ENCODE results near the gene KLK4. TPM values are rescaled to one million over a fixed set of nuclear protein-coding genes. Genes with fewer than 3 reads are reported as not detected.

The KLK4 gene, protein sequence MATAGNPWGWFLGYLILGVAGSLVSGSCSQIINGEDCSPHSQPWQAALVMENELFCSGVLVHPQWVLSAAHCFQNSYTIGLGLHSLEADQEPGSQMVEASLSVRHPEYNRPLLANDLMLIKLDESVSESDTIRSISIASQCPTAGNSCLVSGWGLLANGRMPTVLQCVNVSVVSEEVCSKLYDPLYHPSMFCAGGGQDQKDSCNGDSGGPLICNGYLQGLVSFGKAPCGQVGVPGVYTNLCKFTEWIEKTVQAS
- not detected for total RNA-seq

DNA sequence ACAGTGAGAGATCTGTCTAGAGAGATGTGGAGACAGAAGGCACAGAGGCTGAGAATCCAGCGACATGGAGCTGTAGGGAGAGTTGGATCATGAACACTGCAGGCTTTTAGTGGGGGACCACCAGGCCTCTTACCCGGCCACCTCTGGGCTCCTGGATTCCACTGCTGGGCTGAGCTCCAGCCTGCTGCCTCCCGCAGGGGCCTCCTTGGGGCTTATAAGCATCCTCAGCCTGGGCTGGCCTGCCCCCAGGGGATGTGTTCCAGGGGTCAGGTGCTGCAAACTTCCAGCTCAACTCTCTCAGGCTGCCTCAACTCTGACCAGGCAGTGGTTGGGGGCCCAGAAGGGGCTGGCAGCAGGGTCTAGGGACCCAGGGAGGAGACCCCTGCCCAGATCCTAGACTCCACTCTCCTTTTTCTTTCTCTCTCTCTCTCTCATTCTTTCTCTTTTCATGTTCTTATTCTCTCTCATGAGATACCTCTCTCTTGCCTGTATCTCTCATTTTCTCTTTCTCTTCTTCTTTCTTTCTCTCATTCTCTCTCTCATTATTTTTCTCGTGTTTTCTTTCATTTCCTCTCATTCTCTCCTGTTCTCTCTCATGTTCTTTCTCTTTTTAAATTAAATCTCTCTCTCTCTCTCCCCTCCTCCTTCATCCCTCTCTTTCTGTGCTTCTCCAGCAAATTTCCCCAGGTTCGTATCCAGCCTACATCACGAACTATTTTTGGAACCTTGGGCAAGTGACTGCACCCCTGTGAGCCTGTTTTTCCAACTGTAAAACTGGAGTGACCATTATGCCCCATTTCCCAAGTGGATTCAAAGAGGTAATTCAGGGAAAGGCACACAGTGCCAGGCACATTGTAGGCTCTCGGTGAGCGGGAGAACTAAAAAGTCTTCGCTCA, at the start of gene KLK4:
Gene KLK4 (minus strand): TSS at position 190 of the 896 bp plus-strand sequence. CDS start 657 bp downstream, outside the sequence.
- no peaks in the 10 kb centered on the region for H3K9me3 Mint-ChIP-seq (ENCODE audit: low read depth)
- CTCF ChIA-PET = interaction anchor here (0.7 kb wide), 1 partner anchor 70 kb away, joined by 3 read pairs; no protein-coding TSS in a partner anchor

DNA sequence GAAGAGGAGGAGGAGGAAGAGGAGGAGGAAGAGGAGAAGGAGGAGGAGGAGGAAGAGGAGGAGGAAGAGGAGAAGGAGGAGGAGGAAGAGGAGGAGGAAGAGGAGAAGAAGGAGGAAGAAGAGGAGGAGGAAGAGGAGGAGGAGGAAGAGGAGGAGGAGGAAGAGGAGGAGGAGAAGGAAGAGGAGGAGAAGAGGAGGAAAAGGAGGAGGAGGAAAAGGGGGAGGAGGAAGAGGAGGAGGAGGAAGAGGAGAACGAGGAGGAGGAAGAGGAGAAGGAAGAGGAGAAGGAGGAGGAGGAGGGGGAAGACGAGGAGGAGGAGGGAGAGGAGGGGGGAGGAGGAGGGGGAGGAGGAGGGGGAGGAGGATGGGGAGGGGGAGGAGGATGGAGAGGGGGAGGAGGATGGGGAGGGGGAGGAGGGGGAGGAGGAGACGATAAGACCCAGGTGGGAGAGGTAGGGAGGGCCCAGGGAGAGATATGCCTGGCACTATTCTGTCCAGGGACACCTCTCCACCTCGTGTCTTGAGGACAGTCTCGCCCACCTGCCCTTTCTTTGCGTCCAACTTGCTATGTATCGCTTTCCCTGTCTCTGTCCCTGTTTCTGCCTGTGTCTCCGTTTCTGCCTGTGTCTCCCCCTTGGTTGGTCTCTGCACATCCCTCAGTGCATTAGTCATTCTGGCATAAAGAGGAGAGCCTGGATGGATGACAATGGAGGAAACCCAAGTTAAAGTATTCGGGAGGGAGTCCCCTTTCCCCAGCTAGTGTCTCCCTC, 48.7 kb upstream of the KLK4 start:
- Mint-ChIP-seq H3K27me3 (peaks cover 30% of the 10 kb centered on the region), H3K9me3 (ENCODE audit: low read depth) (peaks cover 13% of the 10 kb centered on the region), H3K4me1 (no peaks in the 10 kb centered on the region), H3K4me3 (no peak overlapping the region), H3K27ac (no peak overlapping the region), H3K36me3 (ENCODE audit: low read depth) (no peaks in the 10 kb centered on the region)
- intact Hi-C loops (cut with DNase I, micrococcal nuclease) = no loop called here
- ATAC-seq (no peak), DNase-seq (no peak)
- POLR2A ChIA-PET = no interaction called here
- CTCF ChIA-PET = no interaction called here

More for the DNA sequence above, at the start of gene KLK4:
- ATAC-seq = no peak
- Mint-ChIP-seq H3K27me3 (peaks cover 43% of the 10 kb centered on the region), H3K4me3 (no peak within 1 kb of the TSS), H3K4me1 (peaks cover 9% of the 10 kb centered on the region), H3K27ac (no peak within 1 kb of the TSS), H3K36me3 (ENCODE audit: low read depth) (no peaks in the 10 kb centered on the region)
- no peak for DNase-seq
- intact Hi-C loops (cut with DNase I, micrococcal nuclease) = no loop called here
- POLR2A ChIA-PET = interaction anchor here (1.1 kb wide), 1 partner anchor 11 kb away, joined by 4 read pairs; no protein-coding TSS in a partner anchor

DNA sequence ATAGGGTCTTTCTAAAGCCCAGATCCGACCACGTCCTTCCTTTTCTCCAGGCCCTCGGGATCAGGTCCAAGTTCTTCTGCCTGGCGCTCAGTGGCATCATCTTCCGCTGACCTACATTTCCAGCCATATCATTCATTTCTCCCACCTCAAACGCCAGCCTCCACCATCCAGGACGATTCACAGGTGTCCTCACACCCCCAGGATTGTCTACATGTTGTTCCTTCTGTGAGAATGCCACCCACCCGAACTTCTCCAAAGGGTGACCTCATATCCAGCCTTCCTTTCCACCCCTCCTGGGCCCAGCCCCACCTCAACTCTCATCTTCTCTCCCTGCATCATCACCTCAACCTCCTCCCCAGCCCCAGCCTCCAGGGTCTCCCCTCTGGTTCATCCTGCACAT, 46.4 kb upstream of the KLK4 start:
- ChIA-PET POLR2A (no interaction called here), CTCF (no interaction called here)
- H3K9me3 Mint-ChIP-seq (ENCODE audit: low read depth) = peaks cover 10% of the 10 kb centered on the region
- no peak overlapping the region for H3K4me3 Mint-ChIP-seq
- peaks cover 25% of the 10 kb centered on the region for H3K27me3 Mint-ChIP-seq
- intact Hi-C loops (cut with DNase I, micrococcal nuclease) = no loop called here
- H3K4me1 Mint-ChIP-seq = no peaks in the 10 kb centered on the region
- DNase-seq (no peak), ATAC-seq (no peak)
- H3K36me3 Mint-ChIP-seq (ENCODE audit: low read depth) = no peaks in the 10 kb centered on the region
- H3K27ac Mint-ChIP-seq = no peak overlapping the region

DNA sequence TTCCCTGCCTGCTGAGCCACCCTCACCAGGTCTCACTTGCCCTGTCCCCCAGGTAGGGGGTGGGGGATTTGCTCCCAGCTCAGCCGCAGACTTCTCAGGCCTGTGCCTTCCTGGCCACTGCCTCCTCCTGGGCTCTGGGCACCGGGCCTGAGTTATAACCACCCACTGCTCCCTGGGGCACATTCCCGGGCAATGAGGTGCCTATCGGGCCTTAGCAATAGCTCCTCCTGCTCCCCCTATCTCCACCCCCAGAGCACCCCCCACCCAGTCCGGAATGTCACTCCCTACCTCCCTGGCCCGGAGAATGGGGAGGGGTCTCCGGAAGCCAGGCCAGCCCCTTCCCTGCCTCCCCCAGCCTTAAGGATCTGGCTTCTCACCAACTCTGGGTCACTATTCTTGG, 41.7 kb upstream of the KLK4 start, which contains the start of gene KLK5:
Gene KLK5 (minus strand): TSS at position 129 of the 400 bp plus-strand sequence. CDS start 381 bp downstream, outside the sequence.
- POLR2A ChIA-PET = no interaction called here
- Mint-ChIP-seq H3K4me1 (no peaks in the 10 kb centered on the region), H3K27ac (no peak within 1 kb of the TSS), H3K36me3 (ENCODE audit: low read depth) (no peaks in the 10 kb centered on the region), H3K4me3 (no peak within 1 kb of the TSS), H3K27me3 (peaks cover 25% of the 10 kb centered on the region), H3K9me3 (ENCODE audit: low read depth) (no peaks in the 10 kb centered on the region)
- intact Hi-C loops (cut with DNase I, micrococcal nuclease) = no loop called here
- CTCF ChIA-PET = no interaction called here
- ATAC-seq = no peak
- no peak for DNase-seq

DNA sequence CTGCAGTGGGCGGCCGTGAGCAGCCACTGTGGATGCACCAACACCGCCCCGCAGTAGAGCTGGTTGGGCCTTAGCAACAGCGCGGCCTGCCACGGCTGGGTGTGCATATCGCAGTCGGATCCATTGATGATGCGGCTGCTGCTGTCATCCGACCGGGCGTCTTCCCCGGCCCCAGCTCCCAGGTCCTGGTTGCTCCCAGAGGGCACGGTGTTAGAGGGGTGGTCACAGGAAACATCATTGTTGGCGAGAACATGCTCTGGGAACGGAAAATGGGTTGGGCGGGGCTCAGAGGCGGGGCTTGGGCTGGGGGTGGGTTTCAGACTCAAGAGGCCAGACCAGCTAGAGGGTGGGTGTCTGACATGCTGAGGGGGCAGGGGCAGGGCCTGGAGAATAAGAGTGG, 38.7 kb upstream of the KLK4 start:
- Mint-ChIP-seq H3K4me3 (no peak overlapping the region), H3K9me3 (ENCODE audit: low read depth) (no peaks in the 10 kb centered on the region), H3K4me1 (no peaks in the 10 kb centered on the region), H3K27ac (no peak overlapping the region), H3K36me3 (ENCODE audit: low read depth) (no peaks in the 10 kb centered on the region), H3K27me3 (peaks cover 21% of the 10 kb centered on the region)
- intact Hi-C loops (cut with DNase I, micrococcal nuclease) = no loop called here
- no peak for ATAC-seq
- no peak for DNase-seq
- ChIA-PET CTCF (no interaction called here), POLR2A (no interaction called here)

DNA sequence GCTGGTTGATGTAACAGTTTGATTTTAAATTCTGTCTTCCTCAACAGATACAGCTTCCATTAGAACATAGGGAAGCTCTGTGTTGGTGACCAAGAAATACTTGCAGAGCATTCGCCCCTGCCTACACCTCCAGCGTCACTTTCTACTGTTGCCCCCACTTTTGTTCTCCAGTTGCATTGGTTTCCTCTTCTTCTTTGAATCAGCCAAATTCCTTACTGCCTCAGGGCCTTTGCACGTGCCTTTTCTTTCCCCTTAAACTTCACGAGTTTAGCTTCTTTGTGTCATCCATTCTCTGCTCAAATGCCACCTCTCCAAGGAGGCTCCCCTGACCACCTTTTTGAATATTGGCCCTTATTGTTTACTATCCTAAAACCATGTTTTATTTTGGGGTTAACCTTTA, 35.9 kb upstream of the KLK4 start:
- H3K27ac Mint-ChIP-seq = no peak overlapping the region
- no peaks in the 10 kb centered on the region for H3K36me3 Mint-ChIP-seq (ENCODE audit: low read depth)
- DNase-seq (no peak), ATAC-seq (no peak)
- H3K27me3 Mint-ChIP-seq = peaks cover 21% of the 10 kb centered on the region
- POLR2A ChIA-PET = no interaction called here
- intact Hi-C loops (cut with DNase I, micrococcal nuclease) = no loop called here
- no peaks in the 10 kb centered on the region for H3K4me1 Mint-ChIP-seq
- no peaks in the 10 kb centered on the region for H3K9me3 Mint-ChIP-seq (ENCODE audit: low read depth)
- CTCF ChIA-PET = no interaction called here
- H3K4me3 Mint-ChIP-seq = no peak overlapping the region

DNA sequence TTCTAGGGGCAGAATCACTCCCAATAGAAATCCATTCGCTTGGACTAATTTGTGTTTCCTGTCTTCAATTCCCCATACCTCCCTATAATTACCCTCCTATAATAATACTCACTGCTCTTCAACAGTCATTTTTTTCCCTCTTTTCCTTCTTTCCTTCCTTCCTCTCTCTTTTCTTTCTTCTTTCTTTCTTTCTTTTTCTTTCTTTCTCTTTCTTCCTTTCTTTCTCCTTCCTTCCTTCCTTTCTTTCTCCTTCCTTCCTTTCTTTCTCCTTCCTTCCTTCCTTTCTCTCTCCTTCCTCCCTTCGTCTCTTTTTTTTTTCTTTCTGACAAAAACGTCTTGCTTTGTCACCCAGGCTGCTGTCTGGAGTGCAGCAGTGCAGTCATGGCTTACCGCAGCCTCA, 33.6 kb upstream of the KLK4 start:
- Mint-ChIP-seq H3K9me3 (ENCODE audit: low read depth) (no peaks in the 10 kb centered on the region), H3K36me3 (ENCODE audit: low read depth) (no peaks in the 10 kb centered on the region), H3K27me3 (peaks cover 18% of the 10 kb centered on the region), H3K4me3 (no peak overlapping the region), H3K4me1 (no peaks in the 10 kb centered on the region), H3K27ac (no peak overlapping the region)
- intact Hi-C loops (cut with DNase I, micrococcal nuclease) = no loop called here
- ChIA-PET CTCF (interaction anchor here (0.6 kb wide), 1 partner anchor 21 kb away, joined by 3 read pairs; no protein-coding TSS in a partner anchor), POLR2A (no interaction called here)
- no peak for ATAC-seq
- DNase-seq = no peak

DNA sequence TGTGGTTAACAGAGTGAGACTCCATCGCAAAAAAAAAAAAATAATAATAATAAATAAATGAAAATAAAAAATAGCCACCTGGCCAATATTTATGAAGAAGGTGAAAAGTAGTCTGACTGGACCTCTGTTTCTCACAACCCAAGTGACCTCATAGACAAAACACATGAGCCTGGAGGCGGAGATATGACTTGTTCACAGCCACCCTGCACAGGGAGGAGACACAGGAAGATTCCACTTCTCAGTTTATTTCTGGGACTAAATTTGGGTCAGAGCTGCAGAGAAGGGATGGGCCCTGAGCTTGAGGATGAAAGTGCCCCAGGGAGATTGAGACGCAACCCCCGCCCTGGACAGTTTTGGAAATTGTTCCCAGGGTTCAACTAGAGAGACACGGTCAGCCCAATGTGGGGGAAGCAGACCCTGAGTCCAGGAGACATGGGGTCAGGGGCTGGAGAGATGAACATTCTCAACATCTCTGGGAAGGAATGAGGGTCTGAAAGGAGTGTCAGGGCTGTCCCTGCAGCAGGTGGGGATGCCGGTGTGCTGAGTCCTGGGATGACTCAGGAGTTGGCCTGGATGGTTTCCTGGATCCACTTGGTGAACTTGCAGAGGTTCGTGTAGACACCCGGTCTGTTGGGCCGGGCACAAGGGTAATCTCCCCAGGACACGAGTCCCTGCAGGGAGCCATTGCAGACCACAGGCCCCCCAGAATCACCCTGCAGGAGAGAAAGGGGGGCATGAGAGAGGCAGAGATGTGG, 32.1 kb upstream of the KLK4 start:
- POLR2A ChIA-PET = no interaction called here
- H3K9me3 Mint-ChIP-seq (ENCODE audit: low read depth) = no peaks in the 10 kb centered on the region

DNA sequence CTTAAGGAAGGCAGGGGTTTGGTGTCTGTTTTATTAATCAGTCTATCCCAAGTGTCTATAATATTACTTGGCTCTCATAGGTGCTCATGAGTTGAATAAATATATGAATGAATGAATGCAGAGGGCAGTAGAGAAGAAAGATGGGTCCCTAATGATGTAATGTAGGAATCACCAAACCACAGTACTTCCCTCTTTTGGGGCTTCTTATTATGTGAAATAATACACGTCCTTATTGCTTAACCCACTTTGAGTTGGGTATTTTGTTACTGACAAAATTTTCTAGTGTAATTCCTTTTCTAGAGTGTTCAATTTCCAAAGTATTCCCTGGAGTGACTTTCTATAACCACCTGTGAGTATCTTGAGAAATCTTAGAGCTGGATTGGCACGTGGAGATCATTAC, 28.4 kb upstream of the KLK4 start:
- peaks cover 23% of the 10 kb centered on the region for H3K27me3 Mint-ChIP-seq
- DNase-seq (no peak), ATAC-seq (no peak)
- CTCF ChIA-PET = interaction anchor here (1.2 kb wide), 2 partner anchors 18 to 77 kb away, joined by 3 read pairs; no protein-coding TSS in a partner anchor
- no peaks in the 10 kb centered on the region for H3K36me3 Mint-ChIP-seq (ENCODE audit: low read depth)
- H3K4me3 Mint-ChIP-seq = no peak overlapping the region
- no peaks in the 10 kb centered on the region for H3K9me3 Mint-ChIP-seq (ENCODE audit: low read depth)
- POLR2A ChIA-PET = no interaction called here
- H3K4me1 Mint-ChIP-seq = no peaks in the 10 kb centered on the region
- intact Hi-C loops (cut with DNase I, micrococcal nuclease) = no loop called here
- no peak overlapping the region for H3K27ac Mint-ChIP-seq

More for the DNA sequence above, 32.1 kb upstream of the KLK4 start:
- intact Hi-C loops (cut with DNase I, micrococcal nuclease) = no loop called here
- CTCF ChIA-PET = no interaction called here
- Mint-ChIP-seq H3K4me1 (no peaks in the 10 kb centered on the region), H3K27me3 (peaks cover 20% of the 10 kb centered on the region), H3K27ac (no peak overlapping the region), H3K36me3 (ENCODE audit: low read depth) (no peaks in the 10 kb centered on the region), H3K4me3 (no peak overlapping the region)
- ATAC-seq (no peak), DNase-seq (no peak)

DNA sequence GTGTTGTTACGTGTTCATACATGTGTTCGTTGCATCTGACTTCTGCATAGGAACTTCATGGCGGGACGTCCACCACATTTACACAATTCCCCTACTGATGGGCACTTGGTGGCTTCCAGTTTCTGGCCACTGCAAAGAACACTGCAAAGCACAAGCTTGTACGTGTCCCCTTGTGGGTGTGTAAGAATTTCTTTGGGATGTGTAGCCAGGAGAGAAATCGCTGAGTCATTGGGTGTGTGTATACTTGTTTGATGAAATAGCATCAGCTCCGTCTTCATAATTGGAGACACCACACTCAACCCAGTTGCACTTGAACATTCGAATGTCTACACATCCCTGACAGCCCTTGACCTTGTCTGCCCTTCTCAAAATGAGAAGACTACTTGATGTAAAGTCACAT, 22.4 kb upstream of the KLK4 start:
- ChIA-PET CTCF (interaction anchor here (2.0 kb wide), 1 partner anchor 12 kb away, joined by 10 read pairs; no protein-coding TSS in a partner anchor), POLR2A (no interaction called here)
- Mint-ChIP-seq H3K27me3 (peaks cover 30% of the 10 kb centered on the region), H3K4me3 (no peak overlapping the region), H3K9me3 (ENCODE audit: low read depth) (no peaks in the 10 kb centered on the region), H3K27ac (no peak overlapping the region), H3K4me1 (no peaks in the 10 kb centered on the region), H3K36me3 (ENCODE audit: low read depth) (no peaks in the 10 kb centered on the region)
- no peak for ATAC-seq
- intact Hi-C loops (cut with DNase I, micrococcal nuclease) = loop anchor here in 1 of 2 experiments (5.0 kb wide), 1 partner anchor 84 kb away; the partner anchor contains the start of gene KLK10
- DNase-seq = no peak

DNA sequence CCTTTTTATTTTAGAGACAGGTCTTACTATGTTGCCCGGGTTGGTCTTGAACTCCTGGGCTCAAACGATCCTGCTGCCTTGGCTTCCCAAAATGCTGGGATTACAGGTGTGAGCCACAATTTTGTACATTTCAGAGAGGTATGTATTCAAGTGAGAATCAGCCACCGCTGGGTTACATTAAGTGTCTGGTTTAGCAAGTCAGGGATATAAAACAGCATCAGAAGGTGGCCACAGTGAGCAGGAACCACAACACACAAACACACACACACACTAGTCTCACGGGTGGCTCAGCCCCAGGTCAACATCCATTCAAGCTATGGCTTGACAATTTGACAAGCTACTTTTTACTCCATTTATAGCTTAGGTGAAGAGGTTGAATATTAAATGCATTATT, 21.5 kb upstream of the KLK4 start:
- Mint-ChIP-seq H3K4me3 (no peak overlapping the region), H3K27ac (no peak overlapping the region), H3K4me1 (no peaks in the 10 kb centered on the region), H3K9me3 (ENCODE audit: low read depth) (no peaks in the 10 kb centered on the region), H3K27me3 (peaks cover 33% of the 10 kb centered on the region), H3K36me3 (ENCODE audit: low read depth) (no peaks in the 10 kb centered on the region)
- CTCF ChIA-PET = no interaction called here
- intact Hi-C loops (cut with DNase I, micrococcal nuclease) = loop anchor here in 1 of 2 experiments (5.0 kb wide), 1 partner anchor 85 kb away; the partner anchor contains the start of gene KLK10
- POLR2A ChIA-PET = no interaction called here
- ATAC-seq (no peak), DNase-seq (no peak)

Data from activated CD4-positive, alpha-beta T cell treated with anti-CD3 and anti-CD28 coated beads for 36 hours (primary cell).